ENCODE data around the gene SOS1.
"Not testable (repeated sequence)": the region's sequence is repeated elsewhere in the genome, so short reads cannot be mapped to it uniquely, and the experiment has no call there.

SOS1 gene

GRCh38 chr2:38959938-38960608, 160.8 kb downstream of the SOS1 start:
- no peak for DNase-seq

DNA sequence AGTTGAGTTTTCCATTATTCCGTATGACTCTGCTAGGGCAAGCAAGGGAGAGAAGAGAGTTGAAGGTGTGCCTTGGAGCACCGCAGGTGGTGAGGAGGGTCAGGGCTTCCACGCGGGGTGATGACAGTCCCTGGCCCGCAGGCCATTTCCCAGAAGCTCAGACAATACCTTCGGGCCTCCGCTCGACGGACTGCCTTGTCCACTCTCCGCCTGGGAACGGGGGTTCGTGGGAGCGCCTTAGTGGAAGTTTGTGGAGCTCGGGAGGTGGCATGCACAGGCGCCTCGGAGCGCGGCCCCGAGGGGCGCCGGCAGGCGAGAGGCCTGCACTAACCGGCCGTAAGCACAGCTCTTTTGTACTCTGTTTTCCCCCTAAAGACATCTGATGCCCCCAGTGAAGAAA, 161.4 kb downstream of the SOS1 start:
- no peak for DNase-seq

- DNase-seq: no peak
Measured at GRCh38 chr2:38957972-38958371, 162.9 kb downstream of the SOS1 start.

- no peak for DNase-seq
Measured at GRCh38 chr2:38951766-38952165, 169.1 kb downstream of the SOS1 start.

DNA sequence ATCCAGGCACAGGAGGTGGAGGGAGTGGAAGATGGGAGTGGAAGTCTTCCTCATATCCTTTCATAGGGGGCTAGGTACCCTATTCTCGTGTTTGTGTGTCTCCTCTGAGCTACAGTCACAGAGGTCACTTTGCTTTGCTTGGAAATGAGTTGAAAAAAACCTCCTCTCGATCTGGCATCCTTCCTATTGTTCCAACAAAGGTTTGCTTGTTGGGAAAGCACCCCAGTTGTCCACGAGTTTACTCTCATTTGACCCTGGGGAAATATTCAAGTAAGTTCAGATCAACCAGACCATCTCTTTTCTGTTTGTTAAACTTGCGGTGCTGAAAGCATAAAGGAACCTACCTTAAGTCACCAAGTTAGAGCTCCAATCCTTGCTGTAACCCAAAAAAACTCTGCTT, 171.9 kb downstream of the SOS1 start:
- no peak for DNase-seq

DNA sequence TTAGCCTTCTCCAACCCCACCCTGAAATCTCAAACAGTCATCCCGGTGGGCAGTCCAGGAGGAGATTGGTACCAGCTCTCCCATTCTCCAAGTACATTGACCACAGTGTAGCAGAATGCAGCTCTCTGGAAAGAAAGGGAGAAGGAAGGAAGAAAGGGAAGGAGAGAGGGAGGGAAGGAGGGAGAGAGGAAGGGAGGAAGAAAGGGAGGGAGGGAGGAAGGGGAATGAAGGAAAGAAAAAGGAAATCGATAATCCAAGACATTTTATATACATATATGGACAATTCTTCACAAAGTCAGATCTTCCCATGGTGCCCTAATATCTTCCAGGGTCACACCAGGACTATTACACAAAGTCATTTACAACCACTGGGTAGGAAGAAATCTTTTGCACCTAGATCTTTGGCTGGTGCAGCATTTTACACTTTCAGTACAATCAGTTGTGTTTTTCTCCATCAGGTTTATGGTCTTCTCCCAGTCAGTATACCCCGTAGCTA, 172.4 kb downstream of the SOS1 start:
- DNase-seq: no peak

DNA sequence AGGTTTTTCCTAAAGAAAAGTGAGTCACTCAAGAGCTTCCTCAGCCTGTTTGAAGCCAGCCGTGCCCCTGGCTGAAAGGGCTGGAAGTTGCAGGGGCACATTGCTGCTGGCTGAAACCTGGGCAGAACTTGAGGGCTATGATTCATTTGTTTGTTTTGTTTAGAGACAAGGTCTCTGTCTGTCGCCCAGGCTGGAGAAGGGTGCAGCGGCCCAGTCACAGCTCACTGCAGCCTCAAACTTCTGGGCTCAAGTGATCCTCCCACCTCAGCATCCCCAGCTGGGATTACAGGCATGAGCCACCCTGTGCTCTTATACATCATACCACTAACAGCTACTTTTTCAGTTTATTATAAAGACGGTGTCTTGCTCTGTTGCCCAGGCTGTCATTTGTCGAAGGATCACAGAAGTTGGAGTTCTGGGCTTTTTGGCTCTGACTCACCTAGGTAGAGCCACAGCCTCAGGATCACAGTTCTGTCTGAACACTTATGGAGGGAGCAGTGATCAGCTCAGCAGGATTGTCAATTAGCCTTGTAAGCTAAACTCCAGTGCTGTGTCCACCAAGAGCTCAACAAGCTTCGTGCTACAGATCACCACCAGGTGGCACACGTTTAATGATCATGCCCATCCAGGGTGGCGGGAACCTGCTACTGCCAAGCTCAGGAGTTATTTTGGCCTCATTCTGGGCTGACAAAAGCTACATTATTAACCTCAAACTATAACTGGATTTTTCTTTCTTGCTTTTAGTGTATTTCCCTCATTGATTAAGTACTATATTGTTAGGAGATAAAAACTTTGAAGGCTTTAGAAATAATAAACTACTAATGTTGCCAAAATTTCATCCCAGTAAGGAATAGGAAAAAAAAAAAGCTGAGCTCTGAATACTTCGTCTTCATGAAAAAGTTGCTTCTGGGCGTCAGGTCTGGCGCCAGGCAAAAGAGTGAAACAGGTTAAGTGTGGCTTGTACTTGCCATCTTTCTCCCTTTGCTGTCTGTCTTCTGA, 173.3 kb downstream of the SOS1 start:
- peak; percentile 80 for DNase-seq

DNA sequence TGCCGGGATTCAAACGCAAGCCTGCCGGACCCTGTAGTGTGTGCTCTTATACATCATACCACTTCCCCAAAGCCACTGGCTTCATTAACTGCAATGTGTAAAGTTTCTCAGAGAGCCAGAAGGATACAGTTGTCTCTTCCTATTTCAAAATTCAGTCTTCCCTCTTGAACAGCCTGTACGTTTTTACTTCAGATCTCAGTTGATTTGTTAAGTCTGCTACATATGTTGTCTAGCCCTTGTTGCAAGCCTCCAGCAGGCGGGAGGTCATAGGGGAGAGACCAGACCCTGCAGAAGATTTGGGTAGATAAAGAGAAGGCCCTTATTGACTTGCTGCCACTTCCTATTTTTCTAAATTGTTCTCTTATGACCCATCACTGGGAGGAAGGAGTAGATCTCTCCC, 174.9 kb downstream of the SOS1 start:
- DNase-seq: no peak

- DNase-seq: no peak
Measured at GRCh38 chr2:38945372-38945771, 175.5 kb downstream of the SOS1 start.

DNA sequence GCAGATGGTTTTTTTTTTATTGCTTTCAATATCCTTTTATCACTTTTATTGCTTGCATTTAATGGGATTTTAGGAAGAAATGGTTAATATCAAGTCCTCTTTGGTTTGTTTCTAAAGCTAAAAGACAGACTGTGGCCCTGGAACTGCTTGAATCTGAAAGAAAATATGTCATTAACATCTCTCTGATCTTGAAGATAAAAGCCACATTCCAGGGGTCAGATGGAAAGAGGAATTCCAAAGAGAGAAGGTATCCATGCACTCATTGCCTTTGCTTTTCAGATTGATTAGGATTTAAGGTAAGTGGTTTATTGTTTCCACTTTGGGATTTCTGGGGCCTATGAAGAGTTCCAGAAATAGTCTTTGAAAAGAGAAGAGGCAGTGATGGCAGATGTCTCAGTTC, 177.1 kb downstream of the SOS1 start:
- DNase-seq: no peak

DNA sequence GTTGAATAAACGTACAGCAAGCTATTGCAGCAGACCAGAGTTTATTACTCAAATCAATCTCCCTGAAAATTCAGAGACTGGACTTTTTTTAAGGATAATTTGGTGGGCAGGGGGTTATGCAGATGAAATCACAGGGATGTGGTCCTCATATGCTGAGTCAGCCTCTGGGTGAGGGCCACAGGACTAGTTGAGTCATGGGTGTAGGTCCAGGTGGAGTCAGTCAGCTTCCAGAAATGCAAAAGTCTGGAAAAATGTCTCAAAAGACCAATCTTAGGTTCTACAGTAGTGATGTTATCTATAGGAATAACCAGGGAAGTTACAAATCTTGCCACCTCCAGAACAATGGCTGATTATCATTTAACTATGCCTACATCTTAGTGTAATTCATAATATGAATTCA, 180.1 kb downstream of the SOS1 start:
- DNase-seq: no peak

GRCh38 chr2:38937548-38937947, 183.3 kb downstream of the SOS1 start:
- no peak for DNase-seq

- DNase-seq: not testable (repeated sequence)
Measured at GRCh38 chr2:38936516-38936915, 184.3 kb downstream of the SOS1 start.

DNA sequence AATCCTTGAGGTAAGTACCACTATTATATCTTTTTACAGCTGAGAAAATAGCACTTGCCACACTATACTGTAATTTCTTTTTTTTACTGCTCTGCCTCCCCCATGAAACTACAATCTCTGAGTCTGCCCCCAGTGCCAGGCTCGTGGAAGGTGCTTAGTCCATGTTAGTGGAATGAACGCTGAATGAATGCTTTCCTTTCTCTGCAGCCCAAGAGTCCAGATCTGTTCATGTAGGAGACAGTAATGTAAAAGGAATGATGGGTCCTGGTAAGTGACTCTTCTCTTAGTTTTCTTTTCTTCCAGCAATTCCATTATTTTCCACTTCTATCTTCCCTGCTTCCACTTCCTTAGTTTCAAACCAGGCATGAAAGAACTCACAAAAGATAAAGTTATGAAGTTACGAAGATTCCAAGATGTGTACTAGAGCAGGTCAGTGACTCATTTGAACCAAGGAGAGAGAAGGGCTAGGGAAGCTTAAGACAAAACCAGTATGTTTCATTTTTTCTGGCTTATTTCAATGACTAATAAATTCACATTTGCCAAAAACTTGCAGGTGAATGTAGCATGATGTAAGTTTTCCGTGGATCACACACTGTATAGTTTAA, 185.2 kb downstream of the SOS1 start:
- DNase-seq: no peak

GRCh38 chr2:38934742-38935141, 186.1 kb downstream of the SOS1 start:
- no peak for DNase-seq

- no peak for DNase-seq
Measured at GRCh38 chr2:38933653-38934052, 187.2 kb downstream of the SOS1 start.

DNA sequence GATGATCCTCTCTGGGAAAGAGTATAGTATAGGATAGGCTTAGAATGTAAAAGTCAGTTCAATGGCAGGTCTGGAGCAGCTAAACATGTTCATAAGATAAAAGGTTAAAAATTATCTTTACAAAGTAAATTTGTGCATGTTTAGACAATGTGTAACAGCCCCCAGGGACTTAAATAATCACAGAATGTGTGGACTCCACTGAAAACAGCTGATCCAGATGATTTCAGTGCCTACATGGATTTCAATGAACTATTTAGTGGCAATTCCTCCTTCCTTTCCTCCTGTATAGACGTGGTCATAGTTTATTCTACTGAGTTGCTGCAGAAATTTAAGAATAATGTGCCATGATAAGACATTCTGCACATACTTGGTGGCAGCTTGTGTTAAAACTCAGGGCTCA, 188.3 kb downstream of the SOS1 start:
- no peak for DNase-seq
